ENCODE results near the gene SYT1. TPM values are rescaled to one million over a fixed set of nuclear protein-coding genes. Genes with fewer than 3 reads are reported as not detected.

The SYT1 gene
- total and polyA plus RNA-seq, 2 donors (not counting 3 experiments of a cell fraction or from before 2014, with no cell fraction given): 3.2 to 15.3 TPM

GRCh38 chr12:79233341-79233781 lies 368.8 kb downstream of the SYT1 start:
- no peaks in the 10 kb centered on the region for H3K9me3 ChIP-seq (replicated peaks; ENCODE audit: control insufficient read depth, insufficient read depth, low read length)
- H3K4me1 ChIP-seq (ENCODE audit: control insufficient read depth, extremely low read depth, insufficient read depth, low read length): no peaks in the 10 kb centered on the region
- CTCF ChIA-PET: no interaction called here
- H3K4me2 ChIP-seq (ENCODE audit: insufficient read depth, low read length): no peak overlapping the region
- no peak overlapping the region for H3K9ac ChIP-seq (replicated peaks; ENCODE audit: extremely low read depth, insufficient read depth, low read length)
- no peaks in the 10 kb centered on the region for H3K9me1 ChIP-seq (replicated peaks; ENCODE audit: control insufficient read depth, extremely low read depth, insufficient read depth, low read length)
- FAIRE-seq (peak; percentile 15), DNase-seq (ENCODE audit: low read depth, low spot score) (peak; percentile 2)
- H2AFZ ChIP-seq (ENCODE audit: low read depth, low read length): no peak overlapping the region
- no peaks in the 10 kb centered on the region for H4K20me1 ChIP-seq (replicated peaks; ENCODE audit: control insufficient read depth, extremely low read depth, insufficient read depth, low read length)
- no TSS peak for BruUV-seq (replicated peaks)
- no peaks in the 10 kb centered on the region for H3K79me2 ChIP-seq (ENCODE audit: control insufficient read depth, insufficient read depth, low read length)
- POLR2A ChIA-PET: no interaction called here
- TF ChIP-seq MAX (IDR thresholded peaks at IDR 0.05; ENCODE audit: insufficient read depth, insufficient read length) (no peak), JUN (IDR thresholded peaks at IDR 0.05; ENCODE audit: borderline replicate concordance, insufficient read depth, insufficient read length, low read depth) (no peak), MYC (IDR thresholded peaks at IDR 0.05; ENCODE audit: low read depth, low read length) (no peak), POLR2AphosphoS5 (IDR thresholded peaks at IDR 0.05; ENCODE audit: insufficient read depth, low read depth, low read length) (no peak), EZH2 (IDR thresholded peaks at IDR 0.05; ENCODE audit: borderline replicate concordance, low read depth, low read length, severe bottlenecking) (no peak), POLR2A (IDR thresholded peaks at IDR 0.05; ENCODE audit: low read depth, low read length) (no peak), FOS (IDR thresholded peaks at IDR 0.05; ENCODE audit: borderline replicate concordance, insufficient read depth, low read length) (no peak), CTCF (IDR thresholded peaks at IDR 0.05; ENCODE audit: extremely low read depth in 1 of 2, insufficient read depth in 1 of 2, low read depth in 1 of 2, low read length in 2 of 2) (no peak), GATA2 (IDR thresholded peaks at IDR 0.05; ENCODE audit: insufficient read depth, insufficient read length, low read depth, low read length) (no peak)
- H3K4me3 ChIP-seq (replicated peaks in 1 of 3; ENCODE audit: insufficient read depth in 1 of 3, low read depth in 1 of 3, low read length in 3 of 3): no peak overlapping the region
- no peaks in the 10 kb centered on the region for H3K27me3 ChIP-seq (ENCODE audit: control insufficient read depth in 2 of 2, insufficient read depth in 2 of 2, low read length in 2 of 2)
- no peaks in the 10 kb centered on the region for H3K36me3 ChIP-seq (ENCODE audit: control insufficient read depth in 2 of 2, extremely low read depth in 1 of 2, insufficient read depth in 2 of 2, low read length in 2 of 2)
- no peak overlapping the region for H3K27ac ChIP-seq (ENCODE audit: insufficient read depth, low read depth, low read length)
- intact Hi-C loops (cut with micrococcal nuclease) (no loop called here), dilution Hi-C loops (cut with MboI; ENCODE audit: extremely low pct_ligation_motif_present, low sequenced_read_pairs) (no loop called here)

Data from endothelial cell of umbilical vein (primary cell).